Panc1 (cell line): Measurements from ENCODE around the gene ENPP3. TPM values are rescaled to one million over a fixed set of nuclear protein-coding genes. Genes with fewer than 3 reads are reported as not detected.
A peak's percentile ranks its signal among the peaks of the same experiment; 100 is the strongest.

Experiments used
- ATAC-seq: fragments of 200-7000 bp; cut with Tn5 transposase; 2 replicates; pipeline ENCODE4 v1.9.1; 2020; ENCODE audit warnings: mild to moderate bottlenecking, moderate library complexity
- BruUV-seq: library from RNA; stranded (reverse); fragments of 400-500 nt; replicated peaks from 2 replicates; lab custom pipeline; 2021; lab: Mats Ljungman, UMichigan
- CTCF ChIA-PET: fragments of 300-600 bp; sonication (Branson Sonifier 250); formaldehyde crosslinking; loops from one replicate; lab custom pipeline; 2022; ENCODE audit warnings: antibody characterized with exemption; lab: Charles Lee
- POLR2A ChIA-PET: fragments of 300-600 bp; sonication (Branson Sonifier 250); formaldehyde crosslinking; loops from one replicate; lab custom pipeline; 2022; ENCODE audit warnings: antibody characterized with exemption; lab: Charles Lee
- DNase-seq: peaks from one replicate; pipeline ENCODE4 v3.0.0-alpha.2; 2010; ENCODE audit warnings: low read depth, low spot score
- H3K27ac ChIP-seq: 2 replicates; pipeline ENCODE4 v1.5.1; 2011; ENCODE audit warnings: mild to moderate bottlenecking, low read length, inconsistent platforms
- H3K27me3 ChIP-seq: fragments of 200-500 bp; sonication (Bioruptor generic); 2 replicates; pipeline ENCODE4 v1.6.0; 2014; ENCODE audit warnings: low read length, inconsistent platforms; ENCODE audit not compliant: control insufficient read depth, insufficient read depth
- H3K36me3 ChIP-seq: fragments of 200-500 bp; sonication (Bioruptor generic); 2 replicates; pipeline ENCODE4 v1.5.1; 2014; ENCODE audit warnings: inconsistent platforms, mild to moderate bottlenecking, low read length, moderate library complexity; ENCODE audit not compliant: control insufficient read depth, insufficient read depth
- H3K4me1 ChIP-seq: 2 replicates; pipeline ENCODE4 v1.5.1; 2011; ENCODE audit warnings: inconsistent platforms, mild to moderate bottlenecking, low read length, moderate library complexity; ENCODE audit not compliant: control insufficient read depth, insufficient read depth
- H3K4me3 ChIP-seq, 2 experiments: 2 replicates each; pipeline ENCODE4 v1.5.1; 2011 to 2012; ENCODE audit warnings: low read depth in 2 of 2, low read length in 2 of 2, mild to moderate bottlenecking in 2 of 2, inconsistent platforms in 1 of 2, moderate library complexity in 1 of 2
- H3K9me3 ChIP-seq: fragments of 200-500 bp; sonication (Bioruptor generic); 2 replicates; pipeline ENCODE4 v1.5.1; 2014; ENCODE audit warnings: low read depth, mild to moderate bottlenecking, inconsistent platforms, low read length, moderate library complexity; ENCODE audit not compliant: control insufficient read depth, insufficient read depth
- CTCF ChIP-seq: fragments of 450-650 bp; IDR thresholded peaks from 2 replicates; pipeline ENCODE4 v1.5.1; 2017; ENCODE audit warnings: mild to moderate bottlenecking
- POLR2AphosphoS5 ChIP-seq: IDR thresholded peaks from 2 replicates; pipeline ENCODE4 v1.6.1; 2012; ENCODE audit warnings: mild to moderate bottlenecking, low read depth, low read length, moderate library complexity
- SIN3A ChIP-seq: IDR thresholded peaks from 2 replicates; pipeline ENCODE4 v1.6.1; 2012; ENCODE audit warnings: low read depth, mild to moderate bottlenecking, low read length, moderate library complexity, borderline replicate concordance; ENCODE audit not compliant: insufficient read depth
- TCF7L2 ChIP-seq: IDR thresholded peaks from 2 replicates; pipeline ENCODE4 v1.6.1; 2011; ENCODE audit warnings: mild to moderate bottlenecking, low read depth, low read length, inconsistent platforms
- in situ Hi-C: cut with HindIII; loops from 2 replicates; pipeline ENCODE4 v1.10.0; 2016; ENCODE audit warnings: low sequenced_read_pairs, low pct_unique_long_range_greater_than_20kb
- intact Hi-C: fragments of 100-400 bp; cut with micrococcal nuclease; formaldehyde crosslinking; loops from one replicate; pipeline ENCODE4 v1.10.0; 2022; ENCODE audit not compliant: unreplicated experiment
- total RNA-seq: library from RNA; stranded (reverse); gene quantifications from one replicate; pipeline ENCODE4 v1.2.1, GENCODE V29; 2021; ENCODE audit not compliant: unreplicated experiment
- TF ChIP-seq, protein P1 (sequence below), 2 experiments: IDR thresholded peaks; 2 replicates each; pipeline ENCODE4 v1.6.1; 2011 to 2012; ENCODE audit warnings: low read depth in 2 of 2, control low read depth in 1 of 2, low read length in 1 of 2, mild to moderate bottlenecking in 1 of 2, moderate library complexity in 1 of 2; ENCODE audit not compliant: insufficient read depth in 1 of 2

The ENPP3 gene
- total RNA-seq, 1 experiment from 2014 or later: not detected

DNA sequence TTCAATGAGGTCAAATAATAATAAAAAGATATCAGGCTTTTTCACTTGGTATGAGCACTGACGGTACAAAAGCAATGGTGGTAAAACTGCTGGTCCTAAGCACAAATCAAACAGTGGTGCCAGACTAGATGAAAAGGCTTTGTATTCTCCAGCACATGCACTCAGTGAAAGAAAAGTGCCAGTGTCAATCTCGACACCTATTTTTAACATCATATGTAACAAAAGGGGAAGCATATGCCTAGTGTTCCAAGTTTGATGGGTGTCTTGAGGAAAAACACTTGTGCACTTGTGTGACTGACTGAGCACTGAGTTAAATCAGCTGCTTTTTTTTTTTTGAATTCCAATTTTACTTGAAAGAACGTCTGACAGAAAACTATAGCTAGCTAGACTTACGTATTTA lies 36.4 kb upstream of the ENPP3 start:
- peaks cover 46% of the 10 kb centered on the region for H3K36me3 ChIP-seq
- DNase-seq (no peak), ATAC-seq (no peak)
- H3K4me3 ChIP-seq: no peak overlapping the region
- H3K27me3 ChIP-seq: no peaks in the 10 kb centered on the region
- ChIA-PET POLR2A (no interaction called here), CTCF (no interaction called here)
- BruUV-seq: no TSS peak
- intact Hi-C loops (no loop called here), in situ Hi-C loops (no loop called here)
- H3K27ac ChIP-seq: no peak overlapping the region
- H3K9me3 ChIP-seq: no peaks in the 10 kb centered on the region
- TF ChIP-seq TCF7L2 (no peak), SIN3A (no peak), CTCF (no peak), POLR2AphosphoS5 (no peak)
- TF ChIP-seq, protein P1, sequence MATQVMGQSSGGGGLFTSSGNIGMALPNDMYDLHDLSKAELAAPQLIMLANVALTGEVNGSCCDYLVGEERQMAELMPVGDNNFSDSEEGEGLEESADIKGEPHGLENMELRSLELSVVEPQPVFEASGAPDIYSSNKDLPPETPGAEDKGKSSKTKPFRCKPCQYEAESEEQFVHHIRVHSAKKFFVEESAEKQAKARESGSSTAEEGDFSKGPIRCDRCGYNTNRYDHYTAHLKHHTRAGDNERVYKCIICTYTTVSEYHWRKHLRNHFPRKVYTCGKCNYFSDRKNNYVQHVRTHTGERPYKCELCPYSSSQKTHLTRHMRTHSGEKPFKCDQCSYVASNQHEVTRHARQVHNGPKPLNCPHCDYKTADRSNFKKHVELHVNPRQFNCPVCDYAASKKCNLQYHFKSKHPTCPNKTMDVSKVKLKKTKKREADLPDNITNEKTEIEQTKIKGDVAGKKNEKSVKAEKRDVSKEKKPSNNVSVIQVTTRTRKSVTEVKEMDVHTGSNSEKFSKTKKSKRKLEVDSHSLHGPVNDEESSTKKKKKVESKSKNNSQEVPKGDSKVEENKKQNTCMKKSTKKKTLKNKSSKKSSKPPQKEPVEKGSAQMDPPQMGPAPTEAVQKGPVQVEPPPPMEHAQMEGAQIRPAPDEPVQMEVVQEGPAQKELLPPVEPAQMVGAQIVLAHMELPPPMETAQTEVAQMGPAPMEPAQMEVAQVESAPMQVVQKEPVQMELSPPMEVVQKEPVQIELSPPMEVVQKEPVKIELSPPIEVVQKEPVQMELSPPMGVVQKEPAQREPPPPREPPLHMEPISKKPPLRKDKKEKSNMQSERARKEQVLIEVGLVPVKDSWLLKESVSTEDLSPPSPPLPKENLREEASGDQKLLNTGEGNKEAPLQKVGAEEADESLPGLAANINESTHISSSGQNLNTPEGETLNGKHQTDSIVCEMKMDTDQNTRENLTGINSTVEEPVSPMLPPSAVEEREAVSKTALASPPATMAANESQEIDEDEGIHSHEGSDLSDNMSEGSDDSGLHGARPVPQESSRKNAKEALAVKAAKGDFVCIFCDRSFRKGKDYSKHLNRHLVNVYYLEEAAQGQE (IDR thresholded peaks at IDR 0.05; ENCODE audit: insufficient read depth in 1 of 2, low read depth in 2 of 2, low read length in 1 of 2): no peak
- no peaks in the 10 kb centered on the region for H3K4me1 ChIP-seq

DNA sequence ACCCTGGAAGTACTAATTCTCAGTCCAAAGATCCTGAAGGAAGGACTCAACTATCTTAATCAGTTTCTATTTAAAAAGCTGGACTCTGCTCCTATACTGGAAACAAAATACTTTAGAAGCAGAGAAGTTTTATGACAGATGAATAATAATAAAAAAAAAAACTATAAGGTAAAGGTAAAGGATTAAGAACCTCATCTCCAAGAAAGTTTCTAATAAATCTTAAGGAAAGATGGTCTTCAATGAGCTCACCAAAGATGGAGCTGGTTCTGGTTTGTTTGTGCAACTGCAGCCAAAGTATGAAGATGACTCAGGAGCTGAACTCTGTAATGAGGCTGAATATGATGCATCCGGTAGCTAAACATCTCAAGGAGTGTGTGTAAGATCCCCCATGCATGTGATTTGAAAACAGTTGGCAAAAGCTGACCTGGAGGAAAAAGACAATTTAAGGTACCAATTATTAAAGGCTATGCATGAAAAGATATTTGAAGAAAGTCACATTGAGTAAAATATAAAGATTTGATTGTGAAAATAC lies 34.3 kb upstream of the ENPP3 start:
- CTCF ChIA-PET: interaction anchor here (0.6 kb wide), 1 partner anchor 40 kb away, joined by 4 read pairs; no protein-coding TSS in a partner anchor

More for the DNA sequence above, 34.3 kb upstream of the ENPP3 start:
- Histone ChIP-seq H3K27me3 (no peaks in the 10 kb centered on the region), H3K4me3 (no peak overlapping the region), H3K27ac (no peak overlapping the region), H3K9me3 (no peaks in the 10 kb centered on the region), H3K36me3 (peaks cover 58% of the 10 kb centered on the region), H3K4me1 (no peaks in the 10 kb centered on the region)
- POLR2A ChIA-PET: no interaction called here
- no peak for TF ChIP-seq POLR2AphosphoS5
- no peak for TF ChIP-seq SIN3A
- TF ChIP-seq, protein P1 (IDR thresholded peaks at IDR 0.05; ENCODE audit: insufficient read depth in 1 of 2, low read depth in 2 of 2, low read length in 1 of 2): no peak
- TF ChIP-seq CTCF: no peak
- DNase-seq: peak; percentile 58
- no TSS peak for BruUV-seq
- in situ Hi-C loops: no loop called here
- intact Hi-C loops: no loop called here
- no peak for ATAC-seq
